ENCODE measurements around the gene CCDC66. TPM values are rescaled to one million over a fixed set of nuclear protein-coding genes. Genes with fewer than 3 reads are reported as not detected.
"Not testable (repeated sequence)": the region's sequence is repeated elsewhere in the genome, so short reads cannot be mapped to it uniquely, and the experiment has no call there.

The CCDC66 gene
- 13.6 TPM for polyA plus RNA-seq (2013, experiment 1 of 2)
- 19.0 TPM for polyA plus RNA-seq (2013, experiment 2 of 2)

- 0% methylated on average over 34 to 43 of the region's 54 CpGs for WGBS, 2 experiments (ENCODE audit: insufficient coverage in 2 of 2)
- H3K4me3 ChIP-seq (ENCODE audit: extremely low read depth, insufficient read depth, low read length, poor library complexity, severe bottlenecking): peak within 1 kb of the TSS; percentile 92
Observed at GRCh38 chr3:56556908-56557830, at the start of gene CCDC66. Gene CCDC66 (plus strand): TSS chr3:56557175. CDS start chr3:56557243, 68 bp downstream.

GRCh38 chr3:56519641-56520040, 37.3 kb upstream of the CCDC66 start:
- 100% methylated on average over 1 of the region's 1 CpG; no CpG with 5 or more reads in 1 of the 2 experiments for WGBS, 2 experiments (ENCODE audit: insufficient coverage in 2 of 2)
- no peaks in the 10 kb centered on the region for H3K4me1 ChIP-seq (ENCODE audit: control insufficient read depth, insufficient read depth, low read length, poor library complexity, severe bottlenecking)
- no peaks in the 10 kb centered on the region for H3K36me3 ChIP-seq (ENCODE audit: control insufficient read depth, insufficient read depth, low read length)
- no peak overlapping the region for H3K4me3 ChIP-seq (ENCODE audit: extremely low read depth, insufficient read depth, low read length, poor library complexity, severe bottlenecking)
- no peak overlapping the region for H3K27ac ChIP-seq (ENCODE audit: low read depth, low read length, severe bottlenecking)
- H3K9me3 ChIP-seq (ENCODE audit: control insufficient read depth, low read length): no peaks in the 10 kb centered on the region

More at GRCh38 chr3:56556908-56557830, at the start of gene CCDC66:
- H3K27ac ChIP-seq (ENCODE audit: low read depth, low read length, severe bottlenecking): peak within 1 kb of the TSS; percentile 92
- H3K9me3 ChIP-seq (ENCODE audit: control insufficient read depth, low read length): no peaks in the 10 kb centered on the region
- H3K36me3 ChIP-seq (ENCODE audit: control insufficient read depth, insufficient read depth, low read length): peaks cover 14% of the 10 kb centered on the region
- no peaks in the 10 kb centered on the region for H3K4me1 ChIP-seq (ENCODE audit: control insufficient read depth, insufficient read depth, low read length, poor library complexity, severe bottlenecking)

DNA sequence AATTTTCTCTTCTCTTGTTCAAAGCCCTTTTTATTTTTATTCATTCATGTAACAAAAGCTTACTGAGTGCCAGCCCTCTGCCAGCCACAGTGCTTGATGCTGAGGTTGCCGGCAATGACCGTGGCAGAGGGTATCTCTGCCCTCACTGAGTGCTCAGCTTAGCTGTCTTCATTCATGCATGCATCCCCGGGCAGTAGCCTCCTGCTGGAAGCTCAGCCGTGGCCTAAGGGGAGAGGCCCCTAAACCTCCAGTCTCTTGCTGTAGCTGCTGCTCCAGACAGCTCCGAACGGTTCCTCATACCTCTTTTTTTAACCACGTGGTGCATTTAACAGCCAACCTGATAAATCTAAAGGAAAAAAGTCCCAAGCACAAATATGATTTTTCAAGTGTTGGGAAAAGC, 34.6 kb upstream of the CCDC66 start:
- H3K9me3 ChIP-seq (ENCODE audit: control insufficient read depth, low read length): no peaks in the 10 kb centered on the region
- no peak overlapping the region for H3K27ac ChIP-seq (ENCODE audit: low read depth, low read length, severe bottlenecking)
- H3K36me3 ChIP-seq (ENCODE audit: control insufficient read depth, insufficient read depth, low read length): no peaks in the 10 kb centered on the region
- no peaks in the 10 kb centered on the region for H3K4me1 ChIP-seq (ENCODE audit: control insufficient read depth, insufficient read depth, low read length, poor library complexity, severe bottlenecking)
- WGBS, 2 experiments (ENCODE audit: insufficient coverage in 2 of 2): 53 to 54% methylated on average over 4 of the region's 7 CpGs
- H3K4me3 ChIP-seq (ENCODE audit: extremely low read depth, insufficient read depth, low read length, poor library complexity, severe bottlenecking): no peak overlapping the region

- Histone ChIP-seq H3K36me3 (ENCODE audit: control insufficient read depth, insufficient read depth, low read length) (no peaks in the 10 kb centered on the region), H3K4me3 (ENCODE audit: extremely low read depth, insufficient read depth, low read length, poor library complexity, severe bottlenecking) (no peak overlapping the region), H3K27ac (ENCODE audit: low read depth, low read length, severe bottlenecking) (no peak overlapping the region), H3K4me1 (ENCODE audit: control insufficient read depth, insufficient read depth, low read length, poor library complexity, severe bottlenecking) (no peaks in the 10 kb centered on the region), H3K9me3 (ENCODE audit: control insufficient read depth, low read length) (no peaks in the 10 kb centered on the region)
- WGBS, 2 experiments (ENCODE audit: insufficient coverage in 2 of 2): 100% methylated on average over 1 of the region's 1 CpG; no CpG with 5 or more reads in 1 of the 2 experiments
Observed at GRCh38 chr3:56525291-56525690, 31.7 kb upstream of the CCDC66 start.

- Histone ChIP-seq H3K36me3 (ENCODE audit: control insufficient read depth, insufficient read depth, low read length) (no peaks in the 10 kb centered on the region), H3K27ac (ENCODE audit: low read depth, low read length, severe bottlenecking) (no peak overlapping the region), H3K9me3 (ENCODE audit: control insufficient read depth, low read length) (no peaks in the 10 kb centered on the region), H3K4me3 (ENCODE audit: extremely low read depth, insufficient read depth, low read length, poor library complexity, severe bottlenecking) (no peak overlapping the region), H3K4me1 (ENCODE audit: control insufficient read depth, insufficient read depth, low read length, poor library complexity, severe bottlenecking) (no peaks in the 10 kb centered on the region)
- no CpG with 5 or more reads among the region's 2 CpGs for WGBS, 2 experiments (ENCODE audit: insufficient coverage in 2 of 2)
Observed at GRCh38 chr3:56536735-56537134, 20.2 kb upstream of the CCDC66 start.

DNA sequence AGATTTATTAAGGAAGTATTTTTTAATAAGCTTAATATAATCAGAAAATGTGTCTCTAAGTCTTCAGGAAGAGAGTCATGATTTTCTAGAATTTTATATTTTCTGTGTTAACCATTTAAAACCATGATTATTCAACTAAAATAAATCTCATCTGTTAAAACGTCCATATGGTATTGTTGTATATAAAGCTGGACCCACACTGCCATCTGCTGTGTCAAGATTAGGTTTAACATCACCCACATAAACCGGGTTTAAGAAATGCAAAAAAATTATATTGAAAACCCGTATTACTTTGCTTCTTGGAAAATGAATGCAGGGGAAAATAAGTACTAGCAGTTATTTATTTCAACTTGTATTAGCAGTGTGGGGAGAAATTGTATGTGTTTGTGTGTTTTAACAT, 9.5 kb upstream of the CCDC66 start:
- Histone ChIP-seq H3K4me1 (ENCODE audit: control insufficient read depth, insufficient read depth, low read length, poor library complexity, severe bottlenecking) (no peaks in the 10 kb centered on the region), H3K36me3 (ENCODE audit: control insufficient read depth, insufficient read depth, low read length) (no peaks in the 10 kb centered on the region), H3K27ac (ENCODE audit: low read depth, low read length, severe bottlenecking) (no peak overlapping the region), H3K9me3 (ENCODE audit: control insufficient read depth, low read length) (no peaks in the 10 kb centered on the region), H3K4me3 (ENCODE audit: extremely low read depth, insufficient read depth, low read length, poor library complexity, severe bottlenecking) (no peak overlapping the region)
- WGBS, 2 experiments (ENCODE audit: insufficient coverage in 2 of 2): no CpG with 5 or more reads among the region's 3 CpGs

DNA sequence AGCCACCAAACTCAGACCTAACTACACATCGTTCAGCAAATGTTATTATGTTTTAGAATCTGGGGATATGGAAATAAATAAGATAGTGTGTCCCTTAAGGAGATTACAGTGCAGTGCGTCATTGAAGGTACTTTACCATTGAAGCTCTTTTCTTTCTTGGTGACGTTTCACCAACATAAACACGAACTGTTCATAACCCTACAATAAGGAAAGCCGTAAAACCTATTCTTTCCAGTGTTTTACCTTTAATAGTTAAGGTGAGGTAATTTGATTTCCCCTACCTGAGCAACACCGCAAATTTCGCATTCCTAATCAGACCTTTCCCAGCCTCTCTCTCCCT, 826 bp downstream of the CCDC66 start:
- no CpG with 5 or more reads among the region's 7 CpGs for WGBS, 2 experiments (ENCODE audit: insufficient coverage in 2 of 2)
- Histone ChIP-seq H3K9me3 (ENCODE audit: control insufficient read depth, low read length) (no peaks in the 10 kb centered on the region), H3K4me3 (ENCODE audit: extremely low read depth, insufficient read depth, low read length, poor library complexity, severe bottlenecking) (peak overlapping the region; percentile 92), H3K36me3 (ENCODE audit: control insufficient read depth, insufficient read depth, low read length) (peaks cover 15% of the 10 kb centered on the region), H3K4me1 (ENCODE audit: control insufficient read depth, insufficient read depth, low read length, poor library complexity, severe bottlenecking) (no peaks in the 10 kb centered on the region), H3K27ac (ENCODE audit: low read depth, low read length, severe bottlenecking) (peak overlapping the region; percentile 92)

GRCh38 chr3:56573501-56573900, 16.5 kb downstream of the CCDC66 start:
- Histone ChIP-seq H3K9me3 (ENCODE audit: control insufficient read depth, low read length) (no peaks in the 10 kb centered on the region), H3K36me3 (ENCODE audit: control insufficient read depth, insufficient read depth, low read length) (peaks cover 45% of the 10 kb centered on the region), H3K4me3 (ENCODE audit: extremely low read depth, insufficient read depth, low read length, poor library complexity, severe bottlenecking) (no peak overlapping the region), H3K27ac (ENCODE audit: low read depth, low read length, severe bottlenecking) (no peak overlapping the region), H3K4me1 (ENCODE audit: control insufficient read depth, insufficient read depth, low read length, poor library complexity, severe bottlenecking) (no peaks in the 10 kb centered on the region)
- 100% methylated on average over 1 of the region's 1 CpG for WGBS, 2 experiments (ENCODE audit: insufficient coverage in 2 of 2)

- H3K36me3 ChIP-seq (ENCODE audit: control insufficient read depth, insufficient read depth, low read length): peaks cover 19% of the 10 kb centered on the region
- not testable (repeated sequence) for H3K4me3 ChIP-seq (ENCODE audit: extremely low read depth, insufficient read depth, low read length, poor library complexity, severe bottlenecking); H3K4me1 ChIP-seq (ENCODE audit: control insufficient read depth, insufficient read depth, low read length, poor library complexity, severe bottlenecking); H3K9me3 ChIP-seq (ENCODE audit: control insufficient read depth, low read length); H3K27ac ChIP-seq (ENCODE audit: low read depth, low read length, severe bottlenecking)
- WGBS, 2 experiments (ENCODE audit: insufficient coverage in 2 of 2): 74 to 100% methylated on average over 4 of the region's 12 CpGs
Observed at GRCh38 chr3:56581941-56582340, 25.0 kb downstream of the CCDC66 start.

DNA sequence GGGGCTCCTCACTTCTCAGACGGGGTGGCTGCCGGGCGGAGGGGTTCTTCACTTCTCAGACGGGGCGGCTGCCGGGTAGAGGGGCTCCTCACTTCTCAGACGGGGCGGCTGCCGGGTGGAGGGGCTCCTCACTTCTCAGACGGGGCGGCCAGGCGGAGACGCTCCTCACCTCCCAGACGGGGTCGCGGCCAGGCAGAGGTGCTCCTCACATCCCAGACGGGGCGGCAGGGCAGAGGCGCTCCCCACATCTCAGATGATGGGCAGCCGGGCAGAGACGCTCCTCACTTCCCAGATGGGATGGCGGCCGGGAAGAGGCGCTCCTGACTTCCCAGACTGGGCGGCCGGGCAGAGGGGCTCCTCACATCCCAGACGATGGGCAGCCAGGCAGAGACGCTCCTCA, 27.3 kb downstream of the CCDC66 start:
- H3K4me1 ChIP-seq (ENCODE audit: control insufficient read depth, insufficient read depth, low read length, poor library complexity, severe bottlenecking); H3K27ac ChIP-seq (ENCODE audit: low read depth, low read length, severe bottlenecking); H3K9me3 ChIP-seq (ENCODE audit: control insufficient read depth, low read length); H3K4me3 ChIP-seq (ENCODE audit: extremely low read depth, insufficient read depth, low read length, poor library complexity, severe bottlenecking): not testable (repeated sequence)
- 87 to 100% methylated on average over 5 to 14 of the region's 28 CpGs for WGBS, 2 experiments (ENCODE audit: insufficient coverage in 2 of 2)
- peaks cover 19% of the 10 kb centered on the region for H3K36me3 ChIP-seq (ENCODE audit: control insufficient read depth, insufficient read depth, low read length)

DNA sequence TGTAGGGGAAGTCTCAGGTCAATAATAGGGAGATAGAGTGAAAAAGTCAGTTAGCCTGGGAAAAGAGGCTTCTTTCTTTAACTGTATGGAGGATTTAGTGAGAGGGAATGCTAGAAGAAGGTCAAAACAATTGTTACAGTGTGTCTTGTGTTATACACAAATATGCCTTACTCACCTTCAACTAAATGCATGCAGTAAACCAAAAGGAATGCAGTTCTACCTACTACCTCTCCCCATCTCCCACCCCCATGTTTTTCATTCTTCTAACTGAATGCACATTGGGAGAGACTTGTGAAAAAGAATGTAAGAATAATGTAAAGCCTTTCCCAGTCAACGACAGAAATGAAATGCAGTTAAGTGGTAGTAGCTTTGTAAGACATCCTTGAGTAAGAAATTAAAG, 33.8 kb downstream of the CCDC66 start:
- Histone ChIP-seq H3K4me3 (ENCODE audit: extremely low read depth, insufficient read depth, low read length, poor library complexity, severe bottlenecking) (no peak overlapping the region), H3K4me1 (ENCODE audit: control insufficient read depth, insufficient read depth, low read length, poor library complexity, severe bottlenecking) (no peaks in the 10 kb centered on the region), H3K27ac (ENCODE audit: low read depth, low read length, severe bottlenecking) (no peak overlapping the region), H3K9me3 (ENCODE audit: control insufficient read depth, low read length) (no peaks in the 10 kb centered on the region), H3K36me3 (ENCODE audit: control insufficient read depth, insufficient read depth, low read length) (peaks cover 17% of the 10 kb centered on the region)
- WGBS, 2 experiments (ENCODE audit: insufficient coverage in 2 of 2): 43 to 80% methylated on average over 1 of the region's 1 CpG
